ENCODE data around the gene SLN.

DNA sequence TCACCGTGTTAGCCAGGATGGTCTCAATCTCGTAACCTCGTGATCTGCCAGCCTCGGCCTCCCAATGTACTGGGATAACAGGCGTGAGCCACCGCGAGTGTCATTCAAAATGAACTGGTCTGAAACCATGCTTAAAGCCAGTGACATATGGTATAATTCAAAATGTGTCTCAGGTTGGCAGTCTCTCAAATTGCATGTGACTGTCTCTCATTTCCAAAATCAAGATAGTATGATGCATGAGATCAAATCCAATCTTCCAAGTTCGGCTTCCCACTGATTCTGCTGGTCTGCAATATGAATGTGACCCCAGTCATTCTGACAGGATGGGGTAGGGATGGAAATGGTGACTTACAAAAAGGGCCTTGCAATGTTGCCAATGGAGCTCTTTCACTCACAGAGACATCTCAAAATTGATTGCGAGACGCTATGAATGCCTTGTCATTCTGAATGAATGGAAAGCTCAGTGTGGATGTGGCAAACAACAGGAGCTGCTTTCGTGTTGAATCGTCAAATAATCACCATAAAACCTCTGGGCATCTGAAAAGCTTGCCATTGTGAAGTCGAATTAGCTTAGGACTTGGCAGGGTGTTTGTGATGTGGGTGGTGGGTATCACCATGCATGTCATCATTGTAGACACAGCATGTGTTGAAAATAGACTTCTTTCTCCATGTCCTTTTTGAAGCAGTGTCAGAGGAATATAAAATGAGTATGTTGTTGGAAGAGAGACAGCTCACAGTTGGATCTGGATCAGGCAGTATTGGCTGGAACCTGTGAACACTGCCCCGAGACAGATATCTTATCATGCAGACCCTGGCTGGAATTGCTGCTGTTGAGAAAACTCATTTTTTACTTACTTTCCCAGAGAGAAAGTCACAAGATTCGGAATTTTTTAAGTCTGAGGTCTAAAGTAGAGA lies 12.2 kb downstream of the SLN start:
- TF ChIP-seq, protein P1, sequence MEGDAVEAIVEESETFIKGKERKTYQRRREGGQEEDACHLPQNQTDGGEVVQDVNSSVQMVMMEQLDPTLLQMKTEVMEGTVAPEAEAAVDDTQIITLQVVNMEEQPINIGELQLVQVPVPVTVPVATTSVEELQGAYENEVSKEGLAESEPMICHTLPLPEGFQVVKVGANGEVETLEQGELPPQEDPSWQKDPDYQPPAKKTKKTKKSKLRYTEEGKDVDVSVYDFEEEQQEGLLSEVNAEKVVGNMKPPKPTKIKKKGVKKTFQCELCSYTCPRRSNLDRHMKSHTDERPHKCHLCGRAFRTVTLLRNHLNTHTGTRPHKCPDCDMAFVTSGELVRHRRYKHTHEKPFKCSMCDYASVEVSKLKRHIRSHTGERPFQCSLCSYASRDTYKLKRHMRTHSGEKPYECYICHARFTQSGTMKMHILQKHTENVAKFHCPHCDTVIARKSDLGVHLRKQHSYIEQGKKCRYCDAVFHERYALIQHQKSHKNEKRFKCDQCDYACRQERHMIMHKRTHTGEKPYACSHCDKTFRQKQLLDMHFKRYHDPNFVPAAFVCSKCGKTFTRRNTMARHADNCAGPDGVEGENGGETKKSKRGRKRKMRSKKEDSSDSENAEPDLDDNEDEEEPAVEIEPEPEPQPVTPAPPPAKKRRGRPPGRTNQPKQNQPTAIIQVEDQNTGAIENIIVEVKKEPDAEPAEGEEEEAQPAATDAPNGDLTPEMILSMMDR (IDR thresholded peaks at IDR 0.05 in 2 of 3, conservative IDR thresholded peaks at IDR 0.05 in 1 of 3; ENCODE audit: borderline replicate concordance in 1 of 3, insufficient read depth in 1 of 3, low read depth in 2 of 3, low read length in 2 of 3): no peak
- TF ChIP-seq, protein P2, sequence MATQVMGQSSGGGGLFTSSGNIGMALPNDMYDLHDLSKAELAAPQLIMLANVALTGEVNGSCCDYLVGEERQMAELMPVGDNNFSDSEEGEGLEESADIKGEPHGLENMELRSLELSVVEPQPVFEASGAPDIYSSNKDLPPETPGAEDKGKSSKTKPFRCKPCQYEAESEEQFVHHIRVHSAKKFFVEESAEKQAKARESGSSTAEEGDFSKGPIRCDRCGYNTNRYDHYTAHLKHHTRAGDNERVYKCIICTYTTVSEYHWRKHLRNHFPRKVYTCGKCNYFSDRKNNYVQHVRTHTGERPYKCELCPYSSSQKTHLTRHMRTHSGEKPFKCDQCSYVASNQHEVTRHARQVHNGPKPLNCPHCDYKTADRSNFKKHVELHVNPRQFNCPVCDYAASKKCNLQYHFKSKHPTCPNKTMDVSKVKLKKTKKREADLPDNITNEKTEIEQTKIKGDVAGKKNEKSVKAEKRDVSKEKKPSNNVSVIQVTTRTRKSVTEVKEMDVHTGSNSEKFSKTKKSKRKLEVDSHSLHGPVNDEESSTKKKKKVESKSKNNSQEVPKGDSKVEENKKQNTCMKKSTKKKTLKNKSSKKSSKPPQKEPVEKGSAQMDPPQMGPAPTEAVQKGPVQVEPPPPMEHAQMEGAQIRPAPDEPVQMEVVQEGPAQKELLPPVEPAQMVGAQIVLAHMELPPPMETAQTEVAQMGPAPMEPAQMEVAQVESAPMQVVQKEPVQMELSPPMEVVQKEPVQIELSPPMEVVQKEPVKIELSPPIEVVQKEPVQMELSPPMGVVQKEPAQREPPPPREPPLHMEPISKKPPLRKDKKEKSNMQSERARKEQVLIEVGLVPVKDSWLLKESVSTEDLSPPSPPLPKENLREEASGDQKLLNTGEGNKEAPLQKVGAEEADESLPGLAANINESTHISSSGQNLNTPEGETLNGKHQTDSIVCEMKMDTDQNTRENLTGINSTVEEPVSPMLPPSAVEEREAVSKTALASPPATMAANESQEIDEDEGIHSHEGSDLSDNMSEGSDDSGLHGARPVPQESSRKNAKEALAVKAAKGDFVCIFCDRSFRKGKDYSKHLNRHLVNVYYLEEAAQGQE (IDR thresholded peaks at IDR 0.05; ENCODE audit: low read depth): no peak
- TF ChIP-seq POLR2A (IDR thresholded peaks at IDR 0.05; ENCODE audit: borderline replicate concordance, extremely low read depth, insufficient read depth, insufficient read length) (no peak), ZNF274 (IDR thresholded peaks at IDR 0.05; ENCODE audit: low read depth, low read length) (no peak), EZH2phosphoT487 (IDR thresholded peaks at IDR 0.05; ENCODE audit: borderline replicate concordance) (no peak), YY1 (IDR thresholded peaks at IDR 0.05; ENCODE audit: extremely low read depth, insufficient replicate concordance, low read depth, low read length) (no peak)
- TF ChIP-seq, protein P3, sequence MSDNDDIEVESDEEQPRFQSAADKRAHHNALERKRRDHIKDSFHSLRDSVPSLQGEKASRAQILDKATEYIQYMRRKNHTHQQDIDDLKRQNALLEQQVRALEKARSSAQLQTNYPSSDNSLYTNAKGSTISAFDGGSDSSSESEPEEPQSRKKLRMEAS (IDR thresholded peaks at IDR 0.05): no peak

All from HCT116 (cell line).